Activated CD4-positive, alpha-beta T cell treated with anti-CD3 and anti-CD28 coated beads, Interleukin-2, Interleukin-6, amounts not matched to agents 100 ng/mL and 50 ng/mL, durations not matched to agents 16 hours and 8 hours (primary cell): Measurements from ENCODE around the gene HNRNPF.
"Not testable (repeated sequence)": the region's sequence is repeated elsewhere in the genome, so short reads cannot be mapped to it uniquely, and the experiment has no call there.

ENCODE experiments used
- DNase-seq: peaks from one replicate; pipeline ENCODE4 v3.0.0-alpha.2; 2020

Gene HNRNPF

DNA sequence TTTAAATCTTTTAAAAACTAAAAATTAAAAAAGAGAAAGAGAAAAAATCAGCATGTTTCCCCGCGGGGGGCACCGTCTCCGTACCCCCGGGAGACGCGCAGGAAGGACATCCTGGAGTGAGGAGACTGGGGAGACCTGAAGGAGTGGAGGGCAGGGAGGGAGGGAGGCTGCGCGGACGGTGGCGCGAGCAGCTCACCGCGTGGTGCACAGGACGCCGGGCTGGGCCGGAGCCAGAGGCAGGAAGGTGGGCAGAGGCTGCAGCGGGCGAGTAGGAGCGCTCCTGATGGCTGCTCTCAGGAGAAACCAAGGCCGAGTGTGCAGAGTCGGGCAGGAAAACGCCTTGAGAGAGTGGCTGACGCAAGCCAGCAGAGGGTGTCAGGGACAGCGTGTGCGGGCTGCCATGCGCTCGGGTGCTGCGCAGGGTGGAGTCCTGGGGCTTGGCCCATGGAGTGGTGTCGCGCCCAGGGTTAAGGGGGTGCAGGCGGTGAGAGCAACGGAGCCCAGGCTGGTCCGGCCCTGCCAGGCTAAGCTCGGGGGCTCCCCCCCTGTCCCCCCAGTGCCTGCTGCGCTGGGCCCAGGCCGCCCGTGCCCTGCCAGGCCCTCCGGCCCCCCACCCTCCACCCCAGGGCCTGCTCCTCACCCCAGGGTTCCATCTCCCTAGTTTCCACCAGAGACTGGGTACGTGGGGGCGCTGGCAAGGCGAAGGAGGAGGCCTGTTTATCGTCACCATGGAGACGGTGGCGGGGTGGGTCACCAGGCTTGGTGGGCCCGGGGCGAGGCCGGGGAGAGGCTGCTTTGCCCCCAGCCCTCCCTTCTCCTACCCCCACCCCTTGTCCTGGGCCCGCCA lies 66.5 kb downstream of the HNRNPF start:
- DNase-seq = no peak

DNA sequence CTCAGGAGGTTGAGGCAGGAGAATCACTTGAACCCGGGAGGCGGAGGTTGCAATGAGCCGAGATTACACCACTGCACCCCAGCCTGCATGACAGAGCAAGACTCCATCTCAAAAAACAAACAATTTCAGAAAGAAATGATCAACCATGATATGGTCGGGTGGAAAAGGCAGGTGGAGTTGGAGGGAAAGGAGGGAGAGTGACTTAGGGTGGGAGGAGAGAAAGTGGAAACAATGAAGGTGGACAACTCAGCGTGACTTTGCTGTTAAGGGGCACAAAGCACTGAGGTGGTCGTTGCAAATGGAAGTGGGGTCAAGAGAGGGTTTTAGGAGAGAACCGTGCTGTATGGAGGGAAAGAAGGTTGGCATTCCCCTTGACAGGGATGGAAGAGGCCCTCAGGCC lies 67.5 kb downstream of the HNRNPF start:
- DNase-seq = no peak

GRCh38 chr10:43340619-43341018 lies 68.4 kb downstream of the HNRNPF start:
- DNase-seq = no peak

DNA sequence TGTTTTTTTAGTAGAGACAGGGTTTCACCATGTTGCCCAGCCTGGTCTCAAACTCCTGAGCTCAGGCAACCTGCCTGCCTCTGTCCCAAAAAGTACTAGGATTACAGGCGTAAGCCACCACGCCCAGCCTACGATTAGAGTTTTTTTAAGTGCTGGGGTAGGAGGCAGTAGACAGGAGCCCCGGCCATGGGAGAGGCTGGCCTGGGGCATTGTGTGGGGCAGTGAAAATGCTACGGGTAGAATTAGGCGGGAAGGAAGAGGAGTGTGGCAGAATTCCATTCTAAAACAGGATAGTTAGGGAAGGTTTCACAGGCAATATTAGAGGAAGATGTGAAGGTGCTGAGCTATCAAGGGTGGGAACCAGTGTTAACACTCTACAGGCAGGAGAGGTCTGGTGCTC lies 68.9 kb downstream of the HNRNPF start:
- DNase-seq = no peak

GRCh38 chr10:43339136-43339535 lies 69.8 kb downstream of the HNRNPF start:
- DNase-seq = no peak

DNA sequence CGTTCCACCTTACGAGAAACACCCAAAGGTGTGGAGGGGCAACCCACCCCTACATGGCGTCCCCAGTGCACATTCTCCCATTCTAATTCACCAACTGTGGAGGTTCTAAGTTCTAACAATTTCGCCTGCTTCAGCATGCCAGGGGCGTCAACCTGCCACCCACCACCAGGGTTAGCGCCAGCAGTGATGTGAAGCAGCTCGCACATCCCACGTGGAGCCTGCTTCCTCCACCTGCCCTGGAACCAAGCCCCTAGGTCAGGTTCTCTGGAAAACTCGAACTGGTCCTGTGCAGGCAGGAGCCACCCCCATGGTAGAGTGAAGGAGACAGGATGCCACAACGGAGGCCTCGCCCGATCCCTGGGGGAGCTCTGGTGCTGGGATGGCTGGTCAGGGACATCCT lies 70.9 kb downstream of the HNRNPF start:
- no peak for DNase-seq

DNA sequence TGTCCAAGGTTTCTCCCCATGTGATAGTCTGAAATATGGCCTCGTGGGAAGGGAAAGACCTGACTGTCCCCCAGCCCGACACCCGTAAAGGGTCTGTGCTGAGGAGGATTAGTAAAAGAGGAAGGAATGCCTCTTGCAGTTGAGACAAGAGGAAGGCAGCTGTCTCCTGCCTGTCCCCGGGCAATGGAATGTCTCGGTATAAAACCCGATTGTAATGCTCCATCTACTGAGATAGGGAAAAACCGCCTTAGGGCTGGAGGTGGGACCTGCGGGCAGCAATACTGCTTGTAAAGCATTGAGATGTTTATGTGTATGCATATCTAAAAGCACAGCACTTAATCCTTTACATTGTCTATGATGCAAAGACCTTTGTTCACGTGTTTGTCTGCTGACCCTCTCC lies 71.5 kb downstream of the HNRNPF start:
- DNase-seq = not testable (repeated sequence)

GRCh38 chr10:43336641-43337318 lies 72.2 kb downstream of the HNRNPF start:
- no peak for DNase-seq

- no peak for DNase-seq
These were observed 72.9 kb downstream of the HNRNPF start for GRCh38 chr10:43336061-43336460.
